Measurements from ENCODE around the gene FILIP1L. TPM values are rescaled to one million over a fixed set of nuclear protein-coding genes. Genes with fewer than 3 reads are reported as not detected.

FILIP1L gene
- total RNA-seq, 1 donor, result 213 TPM

GRCh38 chr3:99873269-99874102 is 240.8 kb downstream of the FILIP1L start:
- TF ChIP-seq, protein P1, sequence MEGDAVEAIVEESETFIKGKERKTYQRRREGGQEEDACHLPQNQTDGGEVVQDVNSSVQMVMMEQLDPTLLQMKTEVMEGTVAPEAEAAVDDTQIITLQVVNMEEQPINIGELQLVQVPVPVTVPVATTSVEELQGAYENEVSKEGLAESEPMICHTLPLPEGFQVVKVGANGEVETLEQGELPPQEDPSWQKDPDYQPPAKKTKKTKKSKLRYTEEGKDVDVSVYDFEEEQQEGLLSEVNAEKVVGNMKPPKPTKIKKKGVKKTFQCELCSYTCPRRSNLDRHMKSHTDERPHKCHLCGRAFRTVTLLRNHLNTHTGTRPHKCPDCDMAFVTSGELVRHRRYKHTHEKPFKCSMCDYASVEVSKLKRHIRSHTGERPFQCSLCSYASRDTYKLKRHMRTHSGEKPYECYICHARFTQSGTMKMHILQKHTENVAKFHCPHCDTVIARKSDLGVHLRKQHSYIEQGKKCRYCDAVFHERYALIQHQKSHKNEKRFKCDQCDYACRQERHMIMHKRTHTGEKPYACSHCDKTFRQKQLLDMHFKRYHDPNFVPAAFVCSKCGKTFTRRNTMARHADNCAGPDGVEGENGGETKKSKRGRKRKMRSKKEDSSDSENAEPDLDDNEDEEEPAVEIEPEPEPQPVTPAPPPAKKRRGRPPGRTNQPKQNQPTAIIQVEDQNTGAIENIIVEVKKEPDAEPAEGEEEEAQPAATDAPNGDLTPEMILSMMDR (IDR thresholded peaks at IDR 0.05; ENCODE audit: insufficient read depth, low read depth, low read length), result no peak
- DNase-seq (ENCODE audit: low read depth), result no peak
- H3K4me3 ChIP-seq (ENCODE audit: low read depth, low read length), result peak overlapping the region; percentile 96

GRCh38 chr3:99872923-99873254 is 241.4 kb downstream of the FILIP1L start:
- no peak for DNase-seq (ENCODE audit: low read depth)
- TF ChIP-seq, protein P1 (IDR thresholded peaks at IDR 0.05; ENCODE audit: insufficient read depth, low read depth, low read length), result no peak

DNA sequence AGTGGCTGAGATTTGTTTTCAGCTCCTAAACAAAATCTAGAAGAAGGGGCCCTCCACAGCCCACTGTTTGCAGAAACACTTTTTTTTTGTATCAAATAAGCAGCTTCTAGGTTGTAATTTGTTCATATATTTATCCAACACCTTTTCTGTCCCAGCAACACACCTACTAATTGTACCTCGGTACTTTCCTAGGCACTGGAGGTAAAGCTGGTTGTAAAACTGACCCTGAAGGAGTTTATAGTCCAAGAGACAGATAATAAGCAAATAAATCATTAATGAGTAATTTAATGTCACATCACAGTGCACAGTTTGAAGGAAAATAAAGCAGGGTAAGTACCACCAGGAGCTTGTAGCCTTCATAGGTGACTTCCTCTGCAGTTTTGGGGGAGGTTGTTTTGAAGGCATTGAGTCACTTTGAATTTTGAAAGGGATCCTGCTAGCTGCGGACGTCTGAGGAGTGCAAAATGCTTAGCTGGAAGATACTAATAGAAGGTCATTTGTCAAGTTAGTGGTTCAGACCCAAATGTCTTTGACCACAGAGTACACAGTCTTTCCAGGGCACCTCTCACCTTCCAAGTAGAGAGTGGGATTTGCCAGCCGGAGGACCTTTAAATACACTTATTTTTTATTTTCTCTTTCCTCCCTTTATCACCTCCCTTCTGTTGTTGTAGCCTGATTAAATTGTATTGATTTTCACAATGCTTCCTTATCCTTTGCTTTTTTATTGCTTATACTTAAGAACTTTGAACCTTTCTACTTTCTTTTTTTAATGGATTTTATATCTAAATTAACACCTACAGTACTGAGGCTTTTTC is 242.9 kb downstream of the FILIP1L start:
- H3K4me3 ChIP-seq (ENCODE audit: low read depth, low read length), result peak overlapping the region; percentile 96
- DNase-seq (ENCODE audit: low read depth), result no peak
- TF ChIP-seq, protein P1 (IDR thresholded peaks at IDR 0.05; ENCODE audit: insufficient read depth, low read depth, low read length), result no peak

More at GRCh38 chr3:99872923-99873254, 241.4 kb downstream of the FILIP1L start:
- H3K4me3 ChIP-seq (ENCODE audit: low read depth, low read length), result peak overlapping the region; percentile 96

DNA sequence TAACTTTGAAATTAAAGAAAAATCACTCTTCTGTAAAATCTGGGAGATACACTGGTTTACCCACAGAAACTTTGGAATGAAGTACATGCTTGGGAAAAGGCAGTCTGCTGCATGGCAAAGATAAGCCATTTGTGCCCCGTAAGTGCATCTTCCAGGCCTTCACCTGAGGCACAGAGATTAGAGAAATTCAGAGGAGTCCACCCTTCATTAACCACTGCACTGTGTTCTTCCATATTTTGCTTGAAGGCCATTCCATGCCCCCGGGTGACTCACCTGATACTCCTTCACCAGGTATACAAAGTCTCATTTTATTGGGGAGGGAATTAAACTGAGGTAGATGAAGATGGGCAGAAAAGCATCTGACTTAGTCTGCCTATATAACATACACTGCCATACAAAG is 243.6 kb downstream of the FILIP1L start:
- TF ChIP-seq, protein P1 (IDR thresholded peaks at IDR 0.05; ENCODE audit: insufficient read depth, low read depth, low read length), result no peak
- peak overlapping the region; percentile 96 for H3K4me3 ChIP-seq (ENCODE audit: low read depth, low read length)
- no peak for DNase-seq (ENCODE audit: low read depth)

- TF ChIP-seq, protein P1 (IDR thresholded peaks at IDR 0.05; ENCODE audit: insufficient read depth, low read depth, low read length), result no peak
- peak; percentile 87 for DNase-seq (ENCODE audit: low read depth)
- H3K4me3 ChIP-seq (ENCODE audit: low read depth, low read length), result peak overlapping the region; percentile 5
Measured at GRCh38 chr3:99869621-99870020, 244.7 kb downstream of the FILIP1L start.

DNA sequence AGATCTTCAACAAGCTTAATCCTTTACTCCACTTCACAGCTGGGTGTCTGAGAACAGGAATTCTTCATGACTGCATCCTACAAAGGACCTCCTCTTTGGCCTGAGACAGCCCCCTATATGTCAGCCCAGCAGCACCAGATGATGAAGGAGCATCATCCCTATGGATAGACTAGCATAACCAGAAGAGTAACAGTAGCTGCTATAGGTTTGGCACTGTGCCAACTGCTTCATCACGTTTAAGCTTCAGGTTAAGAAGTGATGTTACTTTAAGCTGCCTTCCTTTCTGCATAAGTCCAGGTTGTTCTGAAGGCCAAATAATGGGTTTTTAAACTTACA is 246.0 kb downstream of the FILIP1L start:
- H3K4me3 ChIP-seq (ENCODE audit: low read depth, low read length), result no peak overlapping the region
- peak; percentile 58 for DNase-seq (ENCODE audit: low read depth)
- TF ChIP-seq, protein P1 (IDR thresholded peaks at IDR 0.05; ENCODE audit: insufficient read depth, low read depth, low read length), result no peak
